Right ventricle myocardium superior (tissue), 1 donor: ENCODE results near the gene MBNL2. TPM values are rescaled to one million over a fixed set of nuclear protein-coding genes. Genes with fewer than 3 reads are reported as not detected.
A peak's percentile ranks its signal among the peaks of the same experiment; 100 is the strongest.

ENCODE experiments used
- ATAC-seq: fragments of 200-7000 bp; cut with Tn5 transposase; one replicate; pipeline ENCODE4 v1.9.1; 2020; ENCODE audit warnings: mild to moderate bottlenecking; ENCODE audit not compliant: poor library complexity
- DNase-seq: peaks from one replicate; pipeline ENCODE4 v3.0.0-alpha.2; 2020
- intact Hi-C: fragments of 100-400 bp; cut with DNase I; formaldehyde crosslinking; loops from one replicate; pipeline ENCODE4 v1.11.2; 2022
- total RNA-seq: library from RNA; stranded (reverse); fragmentation: NEBNext Ultra II Directional; extraction: Animal tissue kit (Norgen Biotek cat#: 25700); gene quantifications from one replicate; pipeline ENCODE4 v1.2.1, GENCODE V29; 2021
- donor health status: DM: no; HTN: yes; CAD: no; lungs with severe emphysema.

Gene MBNL2
- total RNA-seq, 1 donor from 2014 or later, result 69.3 TPM

- ATAC-seq (no peak), DNase-seq (no peak)
- intact Hi-C loops, result no loop called here
Observed at GRCh38 chr13:97226788-97227627, 4.9 kb downstream of the MBNL2 start.

DNA sequence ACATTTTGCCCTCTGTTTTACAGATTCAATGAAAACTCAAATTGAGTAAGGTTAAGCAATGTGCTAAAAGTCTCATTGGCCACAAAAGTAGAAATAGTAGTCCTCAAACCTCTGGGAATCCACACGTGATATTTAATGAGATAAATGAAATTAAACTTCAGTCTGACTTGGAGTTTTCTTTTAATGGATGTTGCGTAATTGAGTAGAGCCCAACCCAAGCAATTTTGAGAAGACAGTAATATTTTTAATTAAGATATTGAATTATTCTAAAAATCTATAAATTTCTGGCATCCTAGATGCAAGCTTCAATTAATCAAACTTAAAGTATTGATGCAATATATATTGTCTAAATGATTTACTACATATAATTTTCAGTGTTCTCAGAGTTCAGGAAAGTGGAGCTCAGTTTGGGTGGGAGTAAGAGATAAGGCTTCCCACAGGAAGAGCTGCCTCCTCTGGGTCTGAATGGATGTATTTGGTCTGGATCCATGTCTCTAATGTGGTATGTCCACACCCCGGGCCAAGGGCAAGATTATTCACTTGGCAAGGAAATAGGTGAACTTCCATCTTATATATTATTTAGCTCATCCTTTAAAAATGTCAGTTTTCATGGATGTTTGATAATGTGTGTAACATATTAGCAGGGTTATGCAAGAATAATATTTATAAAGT, 6.9 kb downstream of the MBNL2 start:
- intact Hi-C loops, result no loop called here

DNA sequence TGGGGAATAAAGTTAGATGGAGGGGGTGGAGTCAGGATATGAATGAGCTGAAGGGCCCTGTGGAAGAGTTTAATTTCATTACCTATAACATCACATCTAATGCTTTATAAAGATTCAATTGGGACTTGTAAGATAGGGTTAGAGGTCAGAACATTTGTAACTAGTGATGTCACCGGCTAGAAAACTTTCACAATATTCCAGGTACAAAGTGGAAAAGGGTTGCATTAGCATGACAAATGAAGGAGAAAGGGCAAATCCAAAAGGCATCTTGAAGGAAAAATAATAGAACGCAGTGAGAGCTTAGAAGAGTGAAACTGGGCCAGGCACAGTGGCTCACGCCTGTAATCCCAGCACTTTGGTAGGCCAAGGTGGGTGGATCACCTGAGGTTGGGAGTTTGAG, 7.6 kb downstream of the MBNL2 start:
- intact Hi-C loops, result no loop called here
- DNase-seq, result no peak
- no peak for ATAC-seq

More for the DNA sequence above, 6.9 kb downstream of the MBNL2 start:
- ATAC-seq (no peak), DNase-seq (no peak)

DNA sequence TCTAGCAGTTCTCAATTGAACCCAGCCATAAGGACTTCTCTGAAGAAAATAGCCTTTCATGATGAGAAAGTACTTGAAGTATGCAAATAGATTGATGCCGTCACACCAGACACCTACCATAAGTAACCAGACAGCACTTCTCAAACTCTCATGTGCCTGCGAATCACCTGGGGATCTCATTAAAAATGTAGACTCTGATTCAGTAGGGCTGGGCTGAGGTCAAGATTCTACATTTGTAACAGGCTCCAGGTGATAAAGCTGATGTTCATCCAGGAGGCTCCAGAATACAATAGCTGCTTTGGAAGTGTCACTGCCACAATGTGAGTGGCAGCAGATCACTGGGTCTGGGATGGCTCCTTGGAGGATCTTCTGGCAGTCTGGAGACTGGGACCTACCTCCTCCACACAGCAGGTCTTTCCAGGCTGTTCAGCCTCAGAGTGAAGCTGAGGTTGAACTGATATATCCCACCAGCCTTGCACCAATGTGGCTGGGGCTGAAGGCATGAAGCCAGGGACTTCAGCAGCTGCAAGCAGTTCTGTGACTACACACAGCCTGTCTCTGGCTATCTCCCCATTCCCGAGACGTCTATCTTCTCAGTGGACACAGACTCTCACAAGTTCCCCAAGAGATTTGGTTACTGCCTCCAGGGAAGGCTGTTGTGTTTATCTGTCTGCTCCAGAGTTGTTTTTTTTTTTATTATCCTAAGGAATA, 9.1 kb downstream of the MBNL2 start:
- DNase-seq (peak; percentile 44), ATAC-seq (peak; percentile 21)
- intact Hi-C loops, result no loop called here

DNA sequence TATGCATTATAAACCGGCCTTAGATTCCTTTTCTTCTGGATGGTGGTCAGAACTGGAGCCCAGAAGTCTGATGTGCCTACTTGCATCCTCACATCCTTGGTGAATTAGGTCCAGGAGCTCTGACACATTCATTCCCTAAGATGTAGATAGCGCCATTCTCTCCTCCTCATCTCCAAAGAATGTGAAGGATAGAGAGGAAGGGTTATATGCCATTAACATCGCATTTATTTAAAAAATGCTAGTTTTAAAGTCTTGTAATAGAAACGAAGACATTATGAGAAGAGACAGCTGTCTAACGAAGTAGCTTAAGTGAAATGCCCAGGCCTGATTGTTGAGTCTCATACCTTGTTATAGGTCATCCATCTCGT, 9.7 kb downstream of the MBNL2 start:
- ATAC-seq (no peak), DNase-seq (no peak)
- intact Hi-C loops, result no loop called here

DNA sequence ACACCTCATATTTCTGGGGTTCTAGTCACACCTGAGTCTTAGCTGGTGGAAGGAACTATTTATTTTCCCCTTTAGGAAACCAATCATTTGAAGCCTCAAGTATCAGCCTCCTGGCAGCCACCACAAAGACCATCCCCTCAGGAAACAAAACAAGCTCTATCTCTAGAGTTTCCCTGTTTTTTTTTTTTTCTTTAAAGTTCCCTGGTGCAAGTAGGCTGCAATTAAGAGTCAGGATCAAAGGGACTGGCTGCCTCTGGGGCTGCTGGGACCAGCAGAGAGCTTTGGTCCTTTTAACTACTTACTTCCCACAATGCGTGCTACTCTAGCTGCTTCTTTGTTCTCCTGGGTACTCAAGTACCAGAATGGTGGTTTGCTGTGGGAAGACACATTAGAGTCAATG, 11.4 kb downstream of the MBNL2 start:
- ATAC-seq (no peak), DNase-seq (no peak)
- intact Hi-C loops, result no loop called here

DNA sequence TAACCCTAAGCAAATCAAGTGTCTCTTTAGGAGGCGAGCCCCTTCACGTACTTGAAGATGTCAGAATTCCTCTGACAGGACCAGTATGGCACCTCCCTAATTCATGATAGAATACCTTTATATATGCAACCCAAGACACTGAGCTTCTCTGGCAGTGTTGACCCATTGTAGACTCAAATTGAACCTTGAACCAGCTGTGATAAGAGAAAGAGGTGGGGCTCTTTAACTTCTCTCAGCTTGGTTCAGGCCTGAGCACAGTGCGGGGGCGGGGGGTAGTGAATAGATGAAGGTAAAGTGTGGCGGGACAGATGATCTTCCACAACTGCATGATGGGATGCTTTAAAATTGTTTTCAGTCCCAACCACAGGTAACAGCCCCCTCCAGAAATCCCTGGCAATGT, 12.1 kb downstream of the MBNL2 start:
- ATAC-seq, result no peak
- intact Hi-C loops, result no loop called here
- DNase-seq, result no peak

- no peak for DNase-seq
- ATAC-seq, result no peak
- intact Hi-C loops, result no loop called here
Observed at GRCh38 chr13:97234742-97235141, 12.6 kb downstream of the MBNL2 start.

DNA sequence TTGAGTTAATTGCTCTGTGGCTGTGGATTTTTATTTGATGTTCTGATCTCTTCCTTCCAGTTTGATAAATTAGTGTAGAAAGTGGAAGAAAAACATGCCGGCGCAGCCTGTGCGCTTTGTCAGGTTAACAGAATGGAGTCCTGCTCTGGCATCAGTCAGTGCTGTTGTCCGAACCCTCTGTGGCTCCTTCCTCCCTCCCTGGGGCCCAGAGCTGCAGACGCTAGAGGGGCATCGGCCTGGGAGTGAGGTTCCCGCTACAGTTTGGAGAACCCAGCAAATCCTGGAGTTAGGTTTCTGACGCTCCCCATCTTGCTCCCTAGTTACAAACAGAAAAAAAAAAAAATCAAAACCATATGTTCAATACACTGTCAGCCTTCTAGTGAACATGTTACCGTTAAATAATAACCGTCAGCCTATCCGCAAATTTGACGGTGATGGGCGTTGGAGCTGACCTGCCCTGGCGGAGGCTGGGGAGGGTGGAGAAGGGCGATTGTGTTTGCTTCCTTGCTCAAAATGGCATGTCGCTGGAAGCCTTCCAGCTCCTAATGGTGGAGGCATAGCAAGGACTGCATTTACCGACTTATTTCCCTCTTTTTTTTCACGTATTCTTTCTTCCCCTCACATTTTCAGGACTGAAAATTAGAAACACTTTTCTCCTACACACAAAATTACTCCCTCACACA, 13.6 kb downstream of the MBNL2 start:
- peak; percentile 16 for ATAC-seq

GRCh38 chr13:97237388-97237787, 15.3 kb downstream of the MBNL2 start:
- intact Hi-C loops, result no loop called here
- ATAC-seq (no peak), DNase-seq (no peak)

More for the DNA sequence above, 13.6 kb downstream of the MBNL2 start:
- DNase-seq, result no peak
- intact Hi-C loops, result no loop called here

- DNase-seq (no peak), ATAC-seq (no peak)
- intact Hi-C loops, result no loop called here
Observed at GRCh38 chr13:97238432-97238831, 16.3 kb downstream of the MBNL2 start.

GRCh38 chr13:97238883-97239282, 16.8 kb downstream of the MBNL2 start:
- intact Hi-C loops, result no loop called here
- DNase-seq, result no peak
- ATAC-seq, result no peak

GRCh38 chr13:97239306-97239705, 17.2 kb downstream of the MBNL2 start:
- ATAC-seq (no peak), DNase-seq (no peak)
- intact Hi-C loops, result no loop called here

- no peak for DNase-seq
- intact Hi-C loops, result no loop called here
- ATAC-seq, result peak; percentile 8
Observed at GRCh38 chr13:97239943-97240787, 18.0 kb downstream of the MBNL2 start.

DNA sequence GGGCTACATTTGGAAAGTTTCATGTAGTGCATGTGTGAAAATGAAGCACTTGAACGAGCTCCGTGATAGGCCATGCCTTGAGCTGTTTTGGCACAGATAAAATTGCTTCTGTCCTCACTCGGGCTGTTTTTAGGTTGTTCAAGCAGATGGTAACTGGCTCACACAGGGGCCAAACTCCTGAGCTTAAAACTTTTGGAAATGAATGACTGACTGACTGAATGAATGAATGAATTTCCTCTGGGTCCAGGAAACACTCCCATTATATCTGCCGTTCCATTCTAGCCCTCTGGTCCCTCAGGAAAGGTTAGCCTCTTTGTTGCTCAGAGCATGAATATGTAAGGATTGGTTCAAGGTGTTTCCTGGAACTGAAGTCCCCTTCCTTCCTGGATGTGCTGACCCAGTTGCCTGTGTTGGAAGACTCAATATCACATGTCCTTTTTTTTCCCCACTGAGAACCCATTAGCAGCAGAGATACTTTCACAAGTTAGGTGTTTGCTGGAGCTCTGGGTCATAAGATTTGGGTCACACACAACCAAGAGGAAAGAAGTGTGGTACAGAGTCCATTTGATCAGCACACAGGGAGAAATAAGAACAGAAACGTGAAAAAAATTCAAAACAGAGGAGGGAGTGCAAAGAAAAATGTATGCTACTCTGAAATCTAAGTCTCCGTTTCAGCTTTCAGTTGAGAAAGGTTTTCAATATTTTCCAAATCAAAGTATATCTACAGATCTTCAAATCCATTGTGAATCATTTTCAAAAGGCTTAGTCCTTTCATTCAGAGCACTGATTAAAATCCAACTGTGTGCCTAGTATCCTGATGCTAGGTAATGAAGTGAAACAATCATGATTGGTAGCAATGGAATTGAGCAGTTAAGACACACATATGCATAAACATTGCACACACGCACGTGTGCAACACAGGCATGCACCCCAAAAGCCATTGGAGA, 18.9 kb downstream of the MBNL2 start:
- no peak for DNase-seq
- intact Hi-C loops, result no loop called here
- ATAC-seq, result peak; percentile 82

- DNase-seq (no peak), ATAC-seq (no peak)
- intact Hi-C loops, result no loop called here
Observed at GRCh38 chr13:97241761-97242160, 19.6 kb downstream of the MBNL2 start.

- intact Hi-C loops, result no loop called here
- ATAC-seq, result no peak
- DNase-seq, result peak; percentile 59
Observed at GRCh38 chr13:97242755-97243497, 20.8 kb downstream of the MBNL2 start.
